Measurements from ENCODE around the gene NFS1. TPM values are rescaled to one million over a fixed set of nuclear protein-coding genes. Genes with fewer than 3 reads are reported as not detected.

Gene NFS1
- total and polyA plus RNA-seq, 4 donors, result 30.1 to 55.2 (median 46.1) TPM

- no peaks in the 10 kb centered on the region for H3K4me1 ChIP-seq (ENCODE audit: control insufficient read depth in 4 of 4, insufficient read depth in 4 of 4, low read length in 3 of 4)
- H3K36me3 ChIP-seq (ENCODE audit: control insufficient read depth in 4 of 4, insufficient read depth in 3 of 4, low read depth in 1 of 4, low read length in 3 of 4), result peaks cover 24 to 88% (median 83%) of the 10 kb centered on the region in 4 donors
- no peak for TF ChIP-seq HNF4G (IDR thresholded peaks at IDR 0.05)
- no peak for TF ChIP-seq MAX (IDR thresholded peaks at IDR 0.05)
- no peak for TF ChIP-seq JUND (IDR thresholded peaks at IDR 0.05)
- TF ChIP-seq FOXA2 (IDR thresholded peaks at IDR 0.05), result no peak
- no peak for TF ChIP-seq RXRA (IDR thresholded peaks at IDR 0.05)
- TF ChIP-seq ZBTB33 (IDR thresholded peaks at IDR 0.05), result no peak
- no peak for TF ChIP-seq HNF4A (conservative IDR thresholded peaks at IDR 0.05)
- TF ChIP-seq SP1 (IDR thresholded peaks at IDR 0.05), result no peak
- no peak for TF ChIP-seq TAF1 (conservative IDR thresholded peaks at IDR 0.05)
- no peak for TF ChIP-seq RAD21 (IDR thresholded peaks at IDR 0.05)
- no peak for TF ChIP-seq REST (IDR thresholded peaks at IDR 0.05)
- no peak for TF ChIP-seq YY1 (IDR thresholded peaks at IDR 0.05)
- no peak for TF ChIP-seq CTCF (IDR thresholded peaks at IDR 0.05; ENCODE audit: low read depth, low read length, missing input control)
- 92% methylated on average over 1 of the region's 1 CpG for whole genome bisulfite sequencing
- no peak for DNase-seq (ENCODE audit: low spot score)
- no peaks in the 10 kb centered on the region for H3K9me3 ChIP-seq (ENCODE audit: control insufficient read depth in 4 of 4, low read length in 3 of 4)
- no peaks in the 10 kb centered on the region for H3K27me3 ChIP-seq (ENCODE audit: control insufficient read depth in 4 of 4, insufficient read depth in 4 of 4, low read length in 3 of 4)
- no peak overlapping the region for H3K4me3 ChIP-seq (ENCODE audit: low read depth in 1 of 3, low read length in 3 of 3)
- no peak overlapping the region for H3K9ac ChIP-seq (ENCODE audit: low read depth in 1 of 2, low read length in 2 of 2)
- no peak overlapping the region for H3K27ac ChIP-seq (ENCODE audit: low read depth in 1 of 2, low read length in 2 of 2)
Measured at GRCh38 chr20:35709259-35709658, 10.1 kb upstream of the NFS1 start.

- DNase-seq (ENCODE audit: low spot score), result no peak
- Histone ChIP-seq H3K4me3 (ENCODE audit: low read depth in 1 of 3, low read length in 3 of 3) (no peak overlapping the region), H3K36me3 (ENCODE audit: control insufficient read depth in 4 of 4, insufficient read depth in 3 of 4, low read depth in 1 of 4, low read length in 3 of 4) (peaks cover 21 to 88% (median 83%) of the 10 kb centered on the region in 4 donors), H3K27me3 (ENCODE audit: control insufficient read depth in 4 of 4, insufficient read depth in 4 of 4, low read length in 3 of 4) (no peaks in the 10 kb centered on the region), H3K27ac (ENCODE audit: low read depth in 1 of 2, low read length in 2 of 2) (no peak overlapping the region), H3K9me3 (ENCODE audit: control insufficient read depth in 4 of 4, low read length in 3 of 4) (no peaks in the 10 kb centered on the region), H3K9ac (ENCODE audit: low read depth in 1 of 2, low read length in 2 of 2) (no peak overlapping the region), H3K4me1 (ENCODE audit: control insufficient read depth in 4 of 4, insufficient read depth in 4 of 4, low read length in 3 of 4) (no peaks in the 10 kb centered on the region)
- WGBS, result 74% methylated on average over 1 of the region's 1 CpG
- TF ChIP-seq RAD21 (IDR thresholded peaks at IDR 0.05), result no peak
- TF ChIP-seq HNF4A (conservative IDR thresholded peaks at IDR 0.05), result no peak
- TF ChIP-seq FOXA2 (IDR thresholded peaks at IDR 0.05), result no peak
- TF ChIP-seq TAF1 (conservative IDR thresholded peaks at IDR 0.05), result no peak
- no peak for TF ChIP-seq CTCF (IDR thresholded peaks at IDR 0.05; ENCODE audit: low read depth, low read length, missing input control)
- TF ChIP-seq MAX (IDR thresholded peaks at IDR 0.05), result no peak
- no peak for TF ChIP-seq HNF4G (IDR thresholded peaks at IDR 0.05)
- TF ChIP-seq FOXA1 (IDR thresholded peaks at IDR 0.05), result no peak
- no peak for TF ChIP-seq SP1 (IDR thresholded peaks at IDR 0.05)
- no peak for TF ChIP-seq EGR1 (IDR thresholded peaks at IDR 0.05; ENCODE audit: low read depth in 2 of 2)
- no peak for TF ChIP-seq RXRA (IDR thresholded peaks at IDR 0.05)
- TF ChIP-seq ATF3 (IDR thresholded peaks at IDR 0.05), result no peak
- TF ChIP-seq ZBTB33 (IDR thresholded peaks at IDR 0.05), result no peak
Measured at GRCh38 chr20:35708502-35708901, 9.3 kb upstream of the NFS1 start.

Data from liver (tissue), 9 donors.